SU-DHL-6 (cell line): ENCODE data around the gene MFAP3.

ENCODE experiments used
- EZH2phosphoT487 ChIP-seq: fragments of 200-600 bp; sonication (generic), shearing (Covaris generic); conservative IDR thresholded peaks from 2 replicates; pipeline ENCODE4 v1.6.1; 2018; ENCODE audit warnings: mild to moderate bottlenecking, antibody characterized with exemption, low read length, moderate library complexity, mixed read lengths
- TF ChIP-seq, protein P1 (sequence below): fragments of 200-600 bp; sonication (generic); IDR thresholded peaks from one replicate; pipeline ENCODE4 v1.5.1; 2017; ENCODE audit warnings: antibody characterized with exemption, mild to moderate bottlenecking, low read length, moderate library complexity; ENCODE audit not compliant: insufficient read depth, poor library complexity, severe bottlenecking

DNA sequence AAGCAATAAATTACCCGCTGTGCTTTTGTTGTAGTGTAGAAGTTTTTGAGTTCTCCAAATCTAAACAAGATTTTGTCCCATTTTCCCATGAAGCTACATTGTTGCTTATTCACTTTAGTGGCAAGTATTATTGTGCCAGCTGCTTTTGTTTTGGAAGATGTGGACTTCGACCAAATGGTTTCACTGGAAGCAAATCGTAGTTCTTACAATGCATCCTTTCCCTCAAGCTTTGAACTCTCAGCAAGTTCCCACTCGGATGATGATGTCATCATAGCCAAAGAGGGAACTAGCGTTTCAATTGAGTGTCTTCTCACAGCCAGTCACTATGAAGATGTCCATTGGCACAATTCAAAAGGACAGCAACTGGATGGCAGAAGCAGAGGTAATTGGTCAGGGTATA is 10.9 kb downstream of the MFAP3 start:
- no peak for TF ChIP-seq EZH2phosphoT487
- TF ChIP-seq, protein P1, sequence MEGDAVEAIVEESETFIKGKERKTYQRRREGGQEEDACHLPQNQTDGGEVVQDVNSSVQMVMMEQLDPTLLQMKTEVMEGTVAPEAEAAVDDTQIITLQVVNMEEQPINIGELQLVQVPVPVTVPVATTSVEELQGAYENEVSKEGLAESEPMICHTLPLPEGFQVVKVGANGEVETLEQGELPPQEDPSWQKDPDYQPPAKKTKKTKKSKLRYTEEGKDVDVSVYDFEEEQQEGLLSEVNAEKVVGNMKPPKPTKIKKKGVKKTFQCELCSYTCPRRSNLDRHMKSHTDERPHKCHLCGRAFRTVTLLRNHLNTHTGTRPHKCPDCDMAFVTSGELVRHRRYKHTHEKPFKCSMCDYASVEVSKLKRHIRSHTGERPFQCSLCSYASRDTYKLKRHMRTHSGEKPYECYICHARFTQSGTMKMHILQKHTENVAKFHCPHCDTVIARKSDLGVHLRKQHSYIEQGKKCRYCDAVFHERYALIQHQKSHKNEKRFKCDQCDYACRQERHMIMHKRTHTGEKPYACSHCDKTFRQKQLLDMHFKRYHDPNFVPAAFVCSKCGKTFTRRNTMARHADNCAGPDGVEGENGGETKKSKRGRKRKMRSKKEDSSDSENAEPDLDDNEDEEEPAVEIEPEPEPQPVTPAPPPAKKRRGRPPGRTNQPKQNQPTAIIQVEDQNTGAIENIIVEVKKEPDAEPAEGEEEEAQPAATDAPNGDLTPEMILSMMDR: no peak
